DMS79 treated with DMSO at 0.1 percent for 48 hours (cell line): Measurements from ENCODE around the gene IGFBP2.

Experiments
- DNase-seq: peaks from one replicate; lab custom pipeline; 2025; lab: John Stamatoyannopoulos, UW

Gene IGFBP2

GRCh38 chr2:216687111-216687510 is 53.9 kb downstream of the IGFBP2 start:
- DNase-seq: no peak

GRCh38 chr2:216687646-216688045 is 54.4 kb downstream of the IGFBP2 start:
- no peak for DNase-seq

- peak; percentile 58 for DNase-seq
Measured at GRCh38 chr2:216688731-216689340, 55.6 kb downstream of the IGFBP2 start.

- DNase-seq: no peak
Measured at GRCh38 chr2:216689397-216689796, 56.2 kb downstream of the IGFBP2 start.

- DNase-seq: no peak
Measured at GRCh38 chr2:216690456-216690852, 57.2 kb downstream of the IGFBP2 start.

DNA sequence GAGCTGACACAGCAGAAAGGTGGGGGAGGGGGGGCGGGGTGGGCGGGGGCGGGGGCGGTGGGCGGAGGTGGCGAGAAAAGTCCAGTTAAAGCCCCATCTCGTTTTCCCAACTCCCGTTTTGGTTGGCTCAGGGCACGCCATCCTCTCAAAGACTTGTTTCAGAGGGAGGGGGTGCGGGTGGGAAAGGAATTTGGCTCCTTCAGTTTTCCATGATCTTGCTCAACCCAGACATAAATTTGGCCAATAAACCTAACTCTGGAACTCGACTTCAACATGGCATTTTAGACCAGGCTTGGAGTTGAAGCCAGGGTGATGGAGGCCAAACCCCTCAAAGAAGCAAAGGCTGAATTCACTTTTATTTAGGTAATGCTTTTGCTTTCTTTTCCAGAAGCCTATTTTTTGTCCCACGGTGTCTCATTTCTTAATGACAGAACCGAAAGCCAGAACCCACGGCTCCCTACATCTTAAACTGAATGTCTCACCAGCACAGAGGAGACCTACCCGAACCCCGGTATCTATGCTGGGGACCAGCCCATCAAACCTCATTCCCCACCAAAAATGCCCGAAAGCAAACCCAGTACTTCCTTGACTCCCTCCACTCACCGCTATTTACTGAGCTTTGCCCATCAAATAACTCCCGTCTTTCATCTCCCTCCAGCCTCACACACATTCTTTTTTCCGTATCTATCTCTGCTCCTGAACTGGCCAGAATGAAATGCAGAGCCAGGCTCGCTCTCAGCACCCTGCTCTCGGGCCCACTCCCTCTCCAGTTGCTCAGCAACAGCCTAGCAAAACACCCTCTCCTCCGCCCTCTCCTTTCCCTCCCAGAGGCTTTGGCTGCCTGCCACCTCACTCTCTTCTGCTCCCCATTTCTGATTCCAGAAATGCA is 57.9 kb downstream of the IGFBP2 start:
- DNase-seq: peak; percentile 94

DNA sequence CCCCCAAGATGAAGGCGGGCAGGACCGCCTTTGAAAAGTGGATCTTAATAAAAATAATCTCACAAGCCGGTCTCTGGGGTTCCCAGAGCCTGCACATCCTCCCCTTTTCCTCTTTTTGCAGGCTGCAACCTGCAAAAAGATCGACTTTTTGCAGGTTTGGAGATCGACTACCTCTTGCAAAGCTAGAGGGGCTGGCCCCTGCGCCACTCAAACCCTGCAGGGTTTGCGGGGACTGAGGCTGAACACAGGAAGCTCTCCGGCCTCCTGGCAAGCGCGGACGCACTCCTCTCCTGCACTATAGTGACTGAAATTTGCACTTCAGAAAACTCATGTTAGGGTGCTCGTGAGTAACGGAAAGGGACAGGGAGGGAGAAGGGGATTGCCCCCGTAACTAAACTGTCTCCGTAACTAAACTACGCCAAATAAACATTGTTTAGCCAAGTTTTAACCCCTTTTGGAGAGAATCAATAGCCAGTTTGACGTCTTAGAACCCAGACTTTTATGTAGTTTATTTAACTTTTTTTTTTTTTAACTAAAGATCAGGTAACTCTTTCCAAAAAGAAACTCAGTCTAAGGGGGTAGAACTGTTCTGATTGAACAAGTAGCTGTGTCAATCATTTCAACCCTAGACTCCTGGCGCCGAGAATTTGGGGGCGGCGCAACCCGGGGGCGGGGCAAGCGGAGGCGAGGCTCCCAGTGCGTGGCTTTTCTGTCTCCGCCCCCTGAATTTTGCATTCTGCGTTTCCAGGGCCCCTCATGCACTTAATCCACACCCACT is 59.6 kb downstream of the IGFBP2 start:
- peak; percentile 91 for DNase-seq

DNA sequence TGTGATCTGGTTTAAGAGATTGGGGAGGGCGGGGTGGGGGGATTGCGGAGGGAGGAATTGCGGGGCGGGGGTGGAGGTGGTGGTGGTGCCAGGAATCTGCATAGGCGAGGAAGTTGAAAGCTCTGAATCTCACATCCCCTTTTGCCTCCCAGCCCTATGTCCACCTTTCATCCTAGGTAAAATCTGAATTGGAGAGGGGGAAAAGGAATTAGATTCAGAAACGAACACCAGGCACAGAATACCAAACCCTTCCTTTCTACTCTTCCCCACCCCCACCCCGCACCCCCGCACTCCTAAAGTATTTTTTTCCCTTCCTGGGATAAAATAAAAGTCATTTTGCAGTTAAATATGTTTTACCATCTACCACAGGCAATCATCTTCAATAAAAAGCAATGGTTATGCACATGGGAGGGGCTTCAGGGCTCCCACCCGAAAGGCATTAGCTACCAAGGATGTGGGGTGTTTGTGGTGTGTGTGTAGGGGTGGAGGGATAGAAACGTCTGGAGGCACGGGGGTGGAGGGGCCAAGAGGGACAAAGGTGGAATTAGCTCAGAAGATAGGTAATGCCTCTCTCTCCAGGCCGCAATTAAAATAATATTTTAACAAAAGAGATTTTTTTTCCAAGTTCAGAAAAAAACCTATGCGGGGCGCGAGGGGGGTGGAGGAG is 60.3 kb downstream of the IGFBP2 start:
- peak; percentile 63 for DNase-seq

- DNase-seq: peak; percentile 57
Measured at GRCh38 chr2:216694082-216694825, 61.0 kb downstream of the IGFBP2 start.

DNA sequence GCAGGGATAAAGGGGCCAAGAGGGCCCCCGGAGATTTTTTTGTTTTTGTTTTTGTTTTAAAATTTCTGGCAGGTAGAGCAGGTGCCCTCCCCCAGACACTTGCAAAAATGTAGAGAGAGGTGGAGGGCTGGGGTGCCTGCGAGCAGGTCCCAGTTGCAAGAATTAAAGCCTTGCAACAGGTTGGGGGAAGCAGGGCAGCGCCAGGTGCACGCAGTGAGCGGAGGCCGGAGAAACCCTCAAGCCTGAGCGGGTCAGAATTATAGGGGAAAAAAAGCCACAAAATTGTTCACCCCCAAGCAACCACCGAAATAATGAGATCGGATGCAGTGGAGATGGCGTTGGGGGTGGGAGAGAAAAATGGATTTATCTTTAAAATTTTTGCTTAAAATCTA is 61.6 kb downstream of the IGFBP2 start:
- DNase-seq: peak; percentile 70

- DNase-seq: peak; percentile 92
Measured at GRCh38 chr2:216695401-216695821, 62.2 kb downstream of the IGFBP2 start, which contains the start of gene IGFBP5. IGFBP5 (minus strand) TSS chr2:216695549; CDS start chr2:216694775, 774 bp downstream.

DNA sequence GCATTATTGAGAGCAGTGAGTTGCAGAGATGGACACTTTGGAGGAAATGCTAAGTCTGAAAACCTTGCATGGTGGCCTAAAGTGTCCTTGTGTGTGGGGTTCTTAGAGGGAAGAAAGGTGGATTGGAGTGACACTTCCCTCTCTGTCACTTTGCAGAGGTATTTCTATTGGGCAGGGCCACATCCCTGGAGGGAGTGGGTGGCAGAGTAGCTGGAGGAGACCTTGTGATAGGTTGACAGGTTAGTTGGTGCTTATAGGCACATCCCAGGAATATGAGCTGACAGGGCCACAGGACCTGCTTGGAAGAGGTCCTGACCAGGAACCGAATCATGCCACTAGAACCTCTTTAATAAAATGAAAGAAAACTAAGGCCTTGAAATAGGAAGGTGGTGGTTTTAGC is 63.1 kb downstream of the IGFBP2 start:
- DNase-seq: no peak

DNA sequence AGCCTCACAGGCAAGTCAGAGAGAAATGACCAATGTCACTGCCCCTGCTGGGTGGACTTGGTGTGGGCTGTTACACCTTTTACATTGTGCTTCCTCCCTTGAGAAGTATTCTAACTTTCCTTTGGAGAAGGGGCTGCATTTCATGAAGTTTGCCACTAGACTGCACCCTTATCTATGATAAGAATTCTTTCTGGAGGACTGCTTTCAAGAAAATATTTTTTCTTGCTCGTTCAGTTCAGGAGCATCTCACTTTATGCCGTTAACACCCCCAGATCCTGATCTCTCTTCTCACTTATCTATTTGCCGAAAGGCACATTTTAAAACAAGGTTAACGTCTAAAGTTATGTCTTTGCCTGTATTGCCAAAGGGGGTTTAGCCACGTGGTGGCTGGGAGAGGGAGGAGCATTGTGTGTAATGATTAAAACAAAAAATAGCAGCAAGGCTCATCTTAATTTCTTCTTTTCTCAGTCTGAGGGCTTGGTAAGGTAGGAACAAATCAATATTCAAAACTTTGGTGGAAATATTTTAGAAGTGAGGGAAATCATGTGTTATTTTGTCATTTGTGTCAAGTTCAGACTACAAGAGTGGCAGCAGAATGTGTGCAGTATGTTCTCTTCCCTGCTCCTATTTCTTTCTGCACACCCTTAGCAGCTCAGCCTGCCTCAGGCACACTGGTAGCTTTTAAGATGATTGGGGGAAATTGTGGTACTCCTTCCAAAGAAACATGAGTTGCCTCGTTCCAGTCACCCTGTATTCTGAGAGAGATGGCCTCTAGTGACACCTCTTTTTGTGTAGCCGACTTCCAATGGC is 63.7 kb downstream of the IGFBP2 start:
- DNase-seq: peak; percentile 59

DNA sequence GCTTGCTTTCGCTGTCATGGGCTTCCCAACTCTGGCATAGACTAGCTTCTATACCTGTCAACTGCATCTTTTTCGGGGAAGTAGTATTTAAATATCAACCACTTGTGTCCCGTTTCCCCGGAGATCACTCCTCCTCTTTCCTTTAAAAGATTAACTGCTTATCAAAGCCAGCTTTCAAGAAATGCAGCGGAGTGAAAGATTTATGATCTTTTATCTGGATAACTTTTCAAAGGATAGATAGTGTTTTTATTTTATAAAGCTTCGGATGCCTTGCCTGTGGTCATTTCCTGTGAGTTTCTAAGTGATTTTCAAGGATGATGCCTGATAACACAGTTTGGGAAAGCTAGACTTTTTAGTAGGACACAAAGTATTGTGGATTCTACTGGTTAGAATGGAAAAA is 65.1 kb downstream of the IGFBP2 start:
- no peak for DNase-seq

DNA sequence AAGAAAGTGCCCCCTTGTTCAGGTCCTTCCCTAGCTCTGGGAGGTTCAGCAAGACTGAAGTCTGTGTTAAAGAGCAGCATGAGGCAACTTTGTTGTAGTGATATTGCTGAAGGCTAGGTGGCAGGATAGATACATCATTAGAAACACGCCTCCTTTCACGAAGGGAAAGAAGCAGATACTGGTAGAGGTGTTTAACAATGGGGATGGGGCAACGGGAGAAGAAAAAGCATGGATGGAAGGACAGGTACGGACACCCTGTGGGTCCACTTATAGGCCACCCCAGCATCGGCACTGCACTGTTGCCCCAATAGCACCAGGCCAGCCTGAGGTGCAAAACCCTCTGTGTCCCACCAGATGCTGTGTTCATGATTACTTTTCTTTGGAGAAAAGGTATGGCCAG is 65.7 kb downstream of the IGFBP2 start:
- peak; percentile 73 for DNase-seq

GRCh38 chr2:216700088-216700567 is 66.9 kb downstream of the IGFBP2 start:
- peak; percentile 92 for DNase-seq

- peak; percentile 67 for DNase-seq
Measured at GRCh38 chr2:216700781-216701180, 67.6 kb downstream of the IGFBP2 start.

GRCh38 chr2:216701544-216701943 is 68.3 kb downstream of the IGFBP2 start:
- no peak for DNase-seq

GRCh38 chr2:216702756-216703155 is 69.5 kb downstream of the IGFBP2 start:
- no peak for DNase-seq
